Measurements from ENCODE around the gene ABCC4.
A peak's percentile ranks its signal among the peaks of the same experiment; 100 is the strongest.
"Not testable (repeated sequence)": the region's sequence is repeated elsewhere in the genome, so short reads cannot be mapped to it uniquely, and the experiment has no call there.

The ABCC4 gene

DNA sequence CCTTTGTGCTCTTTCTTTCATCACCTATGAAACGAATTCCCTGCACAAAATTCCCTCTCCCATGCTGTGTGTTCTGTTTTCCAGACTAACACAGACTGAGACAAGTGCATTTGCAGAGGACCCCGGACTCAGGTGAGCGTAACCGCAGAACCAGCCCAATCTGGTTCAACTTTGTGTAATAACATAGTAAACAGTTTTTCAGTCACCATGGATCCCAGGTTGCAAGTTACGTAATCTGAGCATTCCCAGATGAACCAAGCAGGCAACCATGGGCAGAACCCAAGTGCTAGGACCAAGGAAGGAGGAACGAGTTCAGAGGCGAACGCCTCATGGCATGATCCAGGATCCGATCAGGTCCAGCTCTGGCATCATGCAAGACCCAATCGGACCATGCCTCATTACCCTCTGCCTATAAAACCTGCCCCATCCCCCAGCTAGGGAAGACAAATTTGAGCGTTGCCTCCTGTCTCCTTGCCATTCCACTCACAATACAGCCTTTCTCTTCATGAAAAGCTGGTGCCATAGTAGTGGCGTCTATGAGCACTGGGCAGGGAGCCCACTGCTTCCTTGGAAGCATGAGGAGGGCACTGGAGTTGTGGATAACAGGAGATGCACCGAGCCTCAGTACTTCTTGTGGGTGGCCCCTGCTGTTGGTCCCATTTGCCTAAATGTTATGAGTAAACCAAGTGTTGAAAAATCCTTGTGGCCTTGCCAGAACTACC is 107.6 kb downstream of the ABCC4 start:
- no peak for DNase-seq

DNA sequence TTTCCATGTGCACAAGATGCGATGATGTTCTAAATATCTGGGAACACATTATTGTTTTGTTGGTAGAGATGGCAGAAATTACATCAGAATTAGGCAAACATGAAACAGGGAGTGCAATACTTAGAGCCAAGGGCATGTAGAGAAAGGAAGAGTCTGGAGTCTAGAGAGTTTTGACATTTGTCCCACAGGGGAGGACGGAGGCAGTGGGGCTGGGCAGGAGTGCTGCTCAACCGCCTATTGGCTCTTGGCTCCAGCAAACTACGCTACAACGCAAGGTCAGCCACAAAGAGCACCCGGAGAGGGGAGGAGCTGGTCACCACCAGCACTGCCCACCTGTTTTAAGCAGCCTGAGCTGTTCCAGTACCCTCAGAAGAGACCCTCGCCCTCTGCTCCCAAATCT is 108.3 kb downstream of the ABCC4 start:
- DNase-seq = no peak

DNA sequence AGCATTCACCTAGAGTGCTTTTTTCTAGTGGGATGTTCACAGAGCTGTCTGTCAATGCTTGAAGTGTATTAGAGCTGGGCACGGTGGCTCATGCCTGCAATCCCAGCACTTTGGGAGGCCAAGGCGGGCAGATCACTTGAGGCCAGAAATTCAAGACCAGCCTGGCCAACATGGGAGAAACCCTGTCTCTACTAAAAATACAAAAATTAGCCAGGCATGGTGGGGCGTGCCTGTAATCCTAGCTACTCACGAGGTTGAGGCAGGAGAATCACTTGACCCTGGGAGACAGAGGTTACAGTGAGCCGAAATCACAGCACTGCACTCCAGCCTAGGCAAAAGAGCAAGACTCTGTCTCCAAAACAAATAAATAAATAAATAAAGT is 108.7 kb downstream of the ABCC4 start:
- DNase-seq = not testable (repeated sequence)

- peak; percentile 22 for DNase-seq
These were observed 109.3 kb downstream of the ABCC4 start for GRCh38 chr13:95191821-95192563.

- no peak for DNase-seq
These were observed 113.1 kb downstream of the ABCC4 start for GRCh38 chr13:95188128-95188527.

DNA sequence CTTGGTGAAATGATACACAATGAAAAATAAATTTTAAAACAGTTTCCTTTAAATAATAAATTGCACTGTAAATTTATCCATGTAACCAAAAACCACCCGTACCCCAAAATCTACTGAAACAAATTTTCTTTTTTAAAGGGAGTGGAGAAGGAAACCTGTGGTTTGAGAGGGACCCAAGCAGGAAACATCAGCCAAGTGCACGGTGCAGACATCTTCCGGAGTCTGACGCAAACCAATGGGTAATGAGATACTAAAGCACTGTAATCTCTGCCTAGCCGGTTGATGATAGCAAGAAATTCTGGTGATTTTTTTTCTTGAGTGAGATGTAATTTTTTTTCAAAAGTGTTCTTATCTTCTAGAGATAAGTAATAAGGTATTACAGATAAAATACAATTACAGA is 115.4 kb downstream of the ABCC4 start:
- DNase-seq = no peak

DNA sequence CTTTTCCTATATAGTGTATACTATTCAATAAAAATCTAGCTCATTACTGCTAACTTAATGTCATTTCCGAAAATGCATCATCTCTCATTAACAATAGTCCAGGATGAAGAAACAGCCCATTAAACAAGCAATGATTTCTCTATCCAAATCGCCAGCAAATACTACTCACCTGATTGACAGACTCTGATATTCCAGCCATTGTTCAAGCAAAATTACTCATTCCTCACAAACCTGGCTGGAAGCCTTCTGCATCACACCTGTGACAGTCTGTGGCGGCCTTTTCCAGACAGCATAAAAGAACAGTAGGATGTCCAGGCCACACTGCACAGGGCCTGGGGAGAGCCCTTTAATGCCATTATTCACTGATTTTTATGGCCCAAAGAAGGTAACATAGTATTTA is 115.9 kb downstream of the ABCC4 start:
- DNase-seq = no peak

DNA sequence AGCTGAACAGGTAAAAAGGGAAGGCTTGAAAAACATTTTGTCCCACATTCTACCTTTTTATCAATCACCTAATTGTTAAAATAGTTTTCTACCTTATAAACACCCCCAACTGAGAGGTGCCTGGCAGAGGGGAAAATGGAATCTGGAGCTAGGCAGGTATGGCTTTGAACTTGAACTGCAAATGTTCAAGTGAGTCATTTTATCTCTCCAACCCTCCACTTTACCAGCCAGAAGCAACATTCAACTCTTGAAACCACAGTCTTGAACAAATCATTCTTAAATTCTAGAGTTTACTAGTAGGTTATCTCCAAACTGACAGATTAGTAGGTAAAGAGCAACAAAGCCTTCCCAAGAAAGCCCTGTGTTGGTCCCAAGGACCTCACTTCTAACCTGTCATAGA is 116.9 kb downstream of the ABCC4 start:
- DNase-seq = no peak

DNA sequence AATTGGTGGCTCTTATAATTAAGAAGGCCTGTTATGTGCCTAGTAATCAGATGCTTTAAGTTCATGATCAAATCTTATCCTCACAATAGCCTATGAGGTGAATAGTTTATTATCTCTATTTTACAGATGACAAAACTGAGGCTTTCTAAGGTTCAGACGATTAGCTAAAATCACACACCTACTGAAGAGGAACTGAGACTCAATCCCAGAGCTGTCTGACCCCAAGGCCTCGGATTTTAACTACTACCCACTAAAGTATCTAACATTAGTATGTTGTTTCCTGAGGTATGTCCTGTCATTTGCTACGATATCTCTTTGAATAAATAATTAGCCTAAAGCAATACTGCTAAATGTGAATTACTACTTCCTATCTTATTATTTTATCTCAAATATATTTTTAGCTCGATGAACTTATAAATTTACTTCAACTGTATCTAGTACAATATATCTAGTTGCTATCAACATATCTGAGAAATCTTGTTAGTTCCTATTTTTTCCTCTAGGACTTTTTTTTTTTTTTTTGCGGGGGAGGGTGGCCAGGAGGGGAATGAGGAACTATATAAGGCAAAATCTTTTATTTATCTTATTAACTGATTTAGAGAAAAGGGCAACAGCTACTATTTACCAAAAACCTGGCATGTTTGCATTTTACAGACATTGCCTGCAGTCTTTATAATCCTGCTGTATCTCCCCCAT is 118.5 kb downstream of the ABCC4 start:
- DNase-seq = no peak

DNA sequence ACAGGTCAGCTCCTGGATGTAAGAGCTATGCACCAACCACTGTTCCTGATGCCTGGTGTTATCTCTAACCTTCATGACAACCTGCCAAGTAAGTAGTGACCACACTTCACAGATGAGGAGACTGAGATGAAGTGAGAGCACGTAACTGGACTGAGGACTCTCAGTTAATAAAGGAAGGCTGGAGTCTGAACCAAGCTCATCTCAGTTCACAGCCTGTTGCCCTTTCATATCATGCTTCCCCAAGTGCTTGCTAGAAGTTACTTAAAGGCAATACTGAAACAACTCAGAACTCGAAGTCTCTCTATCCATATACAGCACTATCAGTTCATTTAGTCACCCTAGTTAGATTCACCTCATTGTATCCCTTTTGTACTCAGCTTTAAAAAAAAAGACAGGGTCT is 119.7 kb downstream of the ABCC4 start:
- no peak for DNase-seq

GRCh38 chr13:95180513-95181245 is 120.6 kb downstream of the ABCC4 start:
- DNase-seq = no peak

GRCh38 chr13:95176611-95177259 is 124.5 kb downstream of the ABCC4 start:
- no peak for DNase-seq

DNA sequence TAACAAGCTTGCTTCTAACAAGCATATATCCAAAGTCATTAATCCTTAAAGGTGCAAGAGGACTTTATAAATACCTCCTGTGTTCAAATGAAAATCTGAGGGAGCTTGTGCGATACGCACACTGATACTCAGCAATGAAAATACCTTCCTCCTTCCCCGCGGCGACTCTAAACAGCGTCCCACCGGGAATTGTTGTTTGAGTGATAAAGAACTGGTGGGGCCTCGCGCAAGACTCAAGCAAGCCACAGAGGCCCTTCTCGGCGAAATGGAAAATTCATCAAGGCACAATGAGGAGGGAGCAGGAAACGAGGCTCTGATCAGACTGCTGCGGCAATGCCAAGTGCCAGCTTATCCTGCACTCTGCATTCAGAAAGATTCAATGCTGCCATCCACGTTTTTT is 126.7 kb downstream of the ABCC4 start:
- DNase-seq = no peak

DNA sequence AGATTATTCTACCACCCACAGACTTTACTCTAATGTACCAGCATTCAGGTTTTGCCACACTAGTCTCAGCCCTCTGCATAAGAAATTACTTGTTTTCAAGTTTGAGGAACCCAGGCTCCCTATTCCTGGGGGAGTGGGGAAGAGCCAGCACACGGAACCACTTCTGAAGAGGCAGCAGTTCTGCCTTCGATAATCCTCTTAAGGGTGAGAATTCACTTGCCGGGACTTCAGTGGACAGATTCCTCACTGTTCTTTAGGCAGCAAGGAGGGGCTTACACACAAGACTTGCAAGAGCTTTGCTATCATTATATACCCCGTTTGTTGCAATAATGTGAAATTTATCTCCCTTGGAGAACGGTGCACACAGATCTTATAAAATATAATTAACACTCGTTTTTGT is 133.1 kb downstream of the ABCC4 start:
- DNase-seq = no peak

GRCh38 chr13:95167003-95167402 is 134.2 kb downstream of the ABCC4 start:
- DNase-seq = not testable (repeated sequence)

DNA sequence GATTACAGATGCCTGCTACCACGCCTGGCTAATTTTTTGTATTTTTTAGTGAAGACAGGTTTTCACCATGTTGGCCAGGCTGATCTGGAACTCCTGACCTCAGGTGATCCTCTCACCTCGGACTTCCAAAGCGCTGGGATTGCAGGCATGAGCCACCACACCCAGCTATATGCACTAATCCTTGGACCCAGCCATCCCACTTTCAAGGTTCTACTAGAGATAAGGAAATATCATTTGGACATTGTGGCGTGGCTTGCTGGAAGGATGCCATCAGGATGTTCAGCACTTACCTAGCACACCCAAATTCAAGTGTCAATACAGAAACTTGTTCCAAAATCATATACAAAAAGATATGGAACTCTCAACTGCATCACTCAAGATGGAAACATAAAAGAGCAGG is 136.4 kb downstream of the ABCC4 start:
- no peak for DNase-seq

GRCh38 chr13:95160112-95160906 is 140.9 kb downstream of the ABCC4 start:
- no peak for DNase-seq

GRCh38 chr13:95159458-95159857 is 141.8 kb downstream of the ABCC4 start:
- no peak for DNase-seq

GRCh38 chr13:95156208-95156607 is 145.0 kb downstream of the ABCC4 start:
- no peak for DNase-seq

GRCh38 chr13:95155504-95155903 is 145.7 kb downstream of the ABCC4 start:
- no peak for DNase-seq

DNA sequence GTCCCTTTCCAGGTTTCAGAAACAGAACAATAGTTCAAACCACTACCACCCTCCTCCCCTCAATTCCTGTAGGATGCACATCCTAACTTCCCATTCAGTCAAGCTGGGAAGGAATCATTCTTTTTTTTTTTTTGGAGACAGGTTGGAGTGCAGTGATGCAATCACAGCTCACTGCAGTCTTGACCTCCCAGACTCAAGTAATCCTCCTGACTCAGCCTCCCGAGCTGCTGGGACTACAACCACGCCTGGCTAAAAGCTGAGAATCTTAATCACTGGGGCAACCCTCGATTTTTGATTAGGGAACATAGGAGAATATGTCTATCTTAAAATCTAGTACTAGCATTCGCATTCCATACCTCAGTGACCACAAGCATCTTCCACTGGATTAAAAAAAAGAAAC is 146.2 kb downstream of the ABCC4 start:
- DNase-seq = no peak

- DNase-seq = no peak
These were observed 146.8 kb downstream of the ABCC4 start for GRCh38 chr13:95154413-95154886.
